Activated T-helper 1 cell treated with Interleukin-2 at 50 U/mL for 16 hours (primary cell): ENCODE data around the gene CENPP.
"Not testable (repeated sequence)": the region's sequence is repeated elsewhere in the genome, so short reads cannot be mapped to it uniquely, and the experiment has no call there.

Source experiments
- DNase-seq: peaks from one replicate; pipeline ENCODE4 v3.0.0-alpha.2; 2020; ENCODE audit warnings: low read depth

CENPP gene

DNA sequence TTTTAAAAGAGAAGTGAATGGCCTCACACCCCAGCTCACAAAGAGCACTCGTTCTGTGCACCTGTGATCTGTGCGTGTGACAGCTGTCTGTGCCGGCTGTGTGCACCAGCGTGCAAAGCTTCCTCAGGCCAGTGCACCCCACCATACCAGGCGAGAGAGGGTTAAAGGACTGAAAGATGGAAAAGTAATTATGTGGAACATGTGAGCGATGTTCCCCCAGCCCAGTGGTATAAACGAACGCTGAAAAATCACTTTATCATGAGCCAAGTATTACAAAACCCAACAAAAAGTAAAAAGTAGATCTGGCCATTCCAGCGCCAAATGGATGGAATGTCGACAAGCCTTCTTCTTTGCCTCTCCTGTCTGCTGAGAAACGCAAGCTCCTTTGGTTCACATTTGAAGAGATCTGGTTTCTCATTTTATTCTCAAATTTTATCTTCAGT, 290.5 kb downstream of the CENPP start:
- DNase-seq, result no peak

- DNase-seq, result no peak
Measured at GRCh38 chr9:92616655-92617111, 290.9 kb downstream of the CENPP start.

- no peak for DNase-seq
Measured at GRCh38 chr9:92617195-92617813, 291.6 kb downstream of the CENPP start.

- no peak for DNase-seq
Measured at GRCh38 chr9:92617951-92618510, 292.3 kb downstream of the CENPP start.

GRCh38 chr9:92618633-92619225, 293.0 kb downstream of the CENPP start:
- no peak for DNase-seq

GRCh38 chr9:92619601-92620300, 294.0 kb downstream of the CENPP start:
- DNase-seq, result no peak

DNA sequence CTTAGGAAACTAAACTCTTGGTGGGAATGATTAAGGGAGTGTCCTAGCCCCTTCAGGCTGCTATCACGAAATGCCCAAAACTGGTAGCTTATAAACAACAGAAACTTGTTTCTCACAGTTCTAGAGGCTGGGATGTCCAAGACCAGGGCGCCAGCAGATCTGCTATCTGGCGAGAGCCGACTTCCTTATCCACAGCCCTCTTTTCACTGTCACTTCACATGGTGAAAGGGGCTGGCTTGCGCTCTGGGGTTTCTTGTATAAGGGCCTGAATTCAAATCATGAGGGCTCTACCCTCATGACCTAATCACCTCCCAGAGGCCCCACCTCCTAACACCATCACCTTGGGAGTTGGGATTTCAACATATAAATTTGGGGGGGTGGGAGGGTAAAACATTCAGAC, 295.1 kb downstream of the CENPP start:
- no peak for DNase-seq

DNA sequence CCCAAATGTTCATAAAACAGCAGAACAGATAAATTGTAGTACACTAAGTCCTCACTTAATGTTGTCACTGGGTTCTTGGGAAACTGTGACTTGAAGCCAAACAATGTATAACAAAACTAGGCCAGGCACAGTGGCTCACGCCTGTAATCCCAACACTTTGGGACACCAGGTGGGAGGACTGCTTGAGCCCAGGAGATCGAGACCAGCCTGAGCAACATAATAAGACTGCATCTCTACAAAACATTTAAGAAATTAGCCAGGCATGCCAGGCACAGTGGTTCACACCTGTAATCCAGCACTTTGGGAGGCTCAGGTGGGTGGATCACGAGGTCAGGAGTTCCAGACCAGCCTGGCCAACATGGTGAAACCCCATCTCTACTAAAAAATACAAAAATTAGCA, 298.2 kb downstream of the CENPP start:
- DNase-seq, result not testable (repeated sequence)

DNA sequence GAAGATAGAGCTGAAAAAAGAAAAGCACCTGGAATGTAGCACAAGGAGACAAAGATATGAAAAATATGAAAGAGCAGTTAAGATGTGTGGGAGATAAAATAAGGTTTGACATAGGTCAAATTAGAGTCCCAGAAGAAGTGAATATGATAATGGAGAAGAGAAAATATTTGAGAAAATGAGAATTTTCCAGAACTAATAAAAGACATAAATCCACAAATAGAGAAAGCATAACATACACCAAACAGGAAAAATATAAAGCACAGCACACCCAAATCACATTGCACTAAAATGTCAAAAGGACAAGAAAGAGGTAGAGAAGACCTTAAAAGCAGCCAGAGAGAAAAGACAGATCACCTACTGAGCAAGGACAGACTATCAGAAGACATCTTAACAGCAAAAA, 300.7 kb downstream of the CENPP start:
- DNase-seq, result no peak

DNA sequence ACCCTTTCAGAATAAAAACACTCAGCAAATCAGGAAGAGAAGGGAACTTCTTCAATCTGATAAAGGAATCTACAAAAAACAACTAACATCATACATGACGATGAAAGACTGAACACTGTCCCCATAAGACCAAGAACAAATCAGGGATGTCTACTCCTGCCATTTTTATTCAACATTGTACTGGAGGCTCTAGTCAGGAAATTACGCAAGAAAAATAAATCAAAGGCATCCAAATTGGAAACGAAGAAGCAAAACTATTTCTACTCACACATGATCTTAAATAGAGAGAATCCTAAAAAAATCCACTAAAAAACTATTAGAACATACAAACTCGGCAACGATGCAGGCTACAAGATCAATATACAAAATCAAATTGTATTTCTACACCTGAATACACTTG, 301.9 kb downstream of the CENPP start:
- no peak for DNase-seq

DNA sequence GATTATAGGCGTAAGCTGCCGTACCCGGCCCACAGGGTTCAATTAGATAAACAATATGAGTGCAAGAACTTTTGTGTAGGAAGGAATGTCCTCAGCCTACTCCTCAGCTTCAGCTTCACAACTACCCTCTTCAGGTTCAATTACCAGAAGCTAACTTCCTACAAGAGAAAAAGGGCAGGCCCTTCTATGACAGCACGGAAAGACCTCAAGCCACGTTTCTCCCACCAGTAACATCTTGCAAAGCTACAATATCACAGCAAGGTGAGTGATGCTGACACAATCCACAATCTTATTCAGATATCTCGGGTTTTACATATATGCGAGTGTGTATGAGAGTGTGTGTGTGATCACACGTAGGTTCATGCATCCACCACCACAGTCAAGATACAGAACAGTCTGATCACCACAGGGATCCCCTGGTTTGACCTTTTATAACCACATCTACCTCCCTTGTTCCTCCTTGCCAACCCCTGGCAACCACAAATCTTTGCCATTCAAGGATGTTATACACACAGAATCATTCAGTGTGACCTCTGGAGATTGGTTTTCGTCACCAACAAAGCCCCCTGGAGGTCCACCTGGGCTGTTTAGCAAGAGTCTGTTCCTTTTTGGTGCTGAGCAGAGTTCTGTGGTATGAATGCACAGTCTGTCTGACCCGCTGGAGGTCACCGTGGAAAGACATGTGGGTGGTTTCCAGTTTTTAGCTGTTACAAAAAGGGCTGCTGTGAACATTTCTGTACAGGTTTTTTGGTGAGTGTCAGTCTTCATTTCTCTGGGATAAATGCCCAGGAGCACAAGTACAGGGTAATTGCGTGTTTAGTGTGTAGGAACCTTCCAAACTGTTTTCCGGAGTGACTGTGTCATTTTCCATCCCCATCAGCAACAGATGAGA, 305.9 kb downstream of the CENPP start:
- no peak for DNase-seq

DNA sequence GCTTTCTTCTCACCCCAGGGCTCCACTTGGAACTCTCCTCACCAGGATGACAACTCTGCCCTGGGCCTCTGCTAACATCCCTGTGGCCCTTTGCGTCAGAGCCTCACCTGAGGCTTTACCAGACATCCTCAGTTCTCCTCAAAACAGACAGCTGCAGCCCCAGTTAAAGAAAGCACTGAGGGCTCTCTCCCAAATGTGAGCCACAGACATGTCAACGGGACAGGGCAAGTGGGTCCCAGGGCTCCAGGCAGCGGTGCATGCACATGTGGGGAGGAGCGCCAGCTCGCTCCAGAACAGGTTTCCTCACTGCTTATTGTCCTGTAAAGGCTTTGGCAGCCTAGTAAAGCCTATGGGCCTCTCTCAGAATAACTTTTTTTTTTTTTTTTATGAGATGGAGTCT, 306.9 kb downstream of the CENPP start:
- no peak for DNase-seq

- no peak for DNase-seq
Measured at GRCh38 chr9:92633614-92634278, 308.0 kb downstream of the CENPP start.

DNA sequence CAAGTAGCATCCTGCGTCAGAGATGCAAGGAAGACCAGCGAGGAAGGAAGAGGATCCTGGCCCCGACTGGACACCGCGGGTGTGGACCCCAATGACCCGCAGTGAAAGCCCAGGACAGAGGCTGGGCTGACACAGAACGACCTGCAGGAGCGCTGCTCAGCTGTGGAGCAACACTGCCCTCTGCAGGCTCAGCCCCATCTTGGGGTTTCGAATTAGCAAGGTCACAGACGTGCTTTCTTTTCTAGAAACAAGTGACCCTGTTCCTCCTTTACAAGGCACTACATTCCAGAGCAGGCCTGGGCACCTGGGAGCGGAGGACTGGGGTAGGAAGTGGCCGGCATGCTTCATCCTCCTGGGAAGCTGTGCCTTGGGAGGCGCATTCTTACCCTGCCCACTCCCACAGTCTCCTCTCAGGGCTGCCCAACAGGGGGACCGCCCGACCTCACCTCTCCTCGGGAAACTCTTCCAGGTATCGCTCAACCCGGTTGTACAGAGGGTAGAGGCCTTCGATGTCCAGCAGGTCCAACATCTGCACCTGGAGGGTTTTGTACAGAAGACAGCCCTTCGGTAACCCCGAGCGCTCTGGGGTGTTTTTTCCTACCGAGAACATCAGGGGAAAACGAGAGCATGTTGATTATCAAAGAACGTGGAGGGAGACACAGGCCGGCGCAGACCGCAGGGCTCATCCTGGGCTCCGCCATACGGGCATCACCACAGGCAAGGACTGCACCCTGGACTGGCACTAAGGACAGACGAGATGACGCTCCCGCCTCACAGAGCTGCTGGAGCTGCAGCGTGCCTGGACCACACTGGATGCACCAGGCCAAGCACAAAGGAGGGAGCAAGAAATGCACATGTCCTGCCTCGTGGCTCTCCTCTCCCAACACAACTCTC, 309.2 kb downstream of the CENPP start:
- peak; percentile 20 for DNase-seq

DNA sequence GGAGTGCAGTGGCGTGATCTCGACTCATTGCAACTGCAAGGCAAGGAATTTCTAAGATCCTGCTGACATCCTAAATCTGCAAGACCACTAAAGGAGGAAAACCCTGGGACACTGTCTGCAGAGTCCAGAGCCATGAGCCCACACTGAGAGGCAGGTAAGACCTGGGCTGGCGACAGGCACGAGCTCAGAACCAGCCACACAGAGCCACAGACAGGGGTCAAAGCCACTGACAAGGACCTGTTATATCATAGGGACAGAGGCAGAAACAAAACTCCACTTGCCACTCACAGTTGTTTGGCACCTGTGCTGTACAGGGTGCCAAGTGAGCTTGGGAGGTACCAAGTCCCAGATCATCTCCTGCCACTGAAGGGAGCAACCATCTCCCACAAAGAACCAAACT, 310.0 kb downstream of the CENPP start:
- DNase-seq, result no peak

DNA sequence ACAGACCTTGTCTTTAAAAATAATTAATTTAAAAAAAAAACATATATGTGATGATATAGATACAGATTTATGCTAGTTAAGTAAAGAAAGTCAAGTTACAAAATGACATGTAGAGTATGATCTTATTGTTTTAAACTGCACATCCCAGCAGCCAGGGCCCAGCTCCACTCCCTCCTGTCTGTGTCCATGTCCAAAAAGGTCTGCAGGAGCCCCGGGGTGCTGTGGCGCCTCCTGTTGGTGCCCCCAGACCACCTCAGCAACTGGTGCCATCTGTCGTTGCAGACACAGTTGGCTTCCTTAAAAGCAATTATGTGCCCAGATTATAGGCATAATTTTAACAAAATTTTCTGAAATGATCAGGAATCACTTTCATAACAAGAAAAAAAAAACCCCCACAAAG, 310.9 kb downstream of the CENPP start:
- no peak for DNase-seq

GRCh38 chr9:92637326-92637725, 311.6 kb downstream of the CENPP start:
- DNase-seq, result no peak

- DNase-seq, result no peak
Measured at GRCh38 chr9:92637886-92638620, 312.3 kb downstream of the CENPP start.

- DNase-seq, result no peak
Measured at GRCh38 chr9:92638621-92639101, 312.9 kb downstream of the CENPP start.

GRCh38 chr9:92639124-92639523, 313.4 kb downstream of the CENPP start:
- no peak for DNase-seq
